ENCODE measurements around the gene CYP3A4.

DNA sequence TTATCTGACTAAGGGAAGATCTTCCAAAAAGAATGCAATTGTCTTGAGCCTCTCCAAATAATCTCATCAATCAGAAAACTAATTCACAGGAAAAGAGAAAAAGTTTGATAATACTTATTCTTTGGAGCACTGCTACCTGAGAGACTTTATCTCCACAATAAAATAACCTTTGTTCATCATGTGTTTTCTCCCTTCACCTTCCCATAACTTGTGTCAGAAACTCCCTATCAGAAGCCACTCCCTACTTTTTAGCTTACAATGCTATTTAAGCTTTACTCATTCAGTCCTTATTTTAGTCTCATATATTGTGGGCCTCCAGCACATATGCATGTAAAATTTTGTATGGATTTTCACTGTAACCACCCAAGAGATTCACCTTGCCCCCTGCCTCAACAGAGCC, 44.8 kb upstream of the CYP3A4 start:
- TF ChIP-seq, protein P1, sequence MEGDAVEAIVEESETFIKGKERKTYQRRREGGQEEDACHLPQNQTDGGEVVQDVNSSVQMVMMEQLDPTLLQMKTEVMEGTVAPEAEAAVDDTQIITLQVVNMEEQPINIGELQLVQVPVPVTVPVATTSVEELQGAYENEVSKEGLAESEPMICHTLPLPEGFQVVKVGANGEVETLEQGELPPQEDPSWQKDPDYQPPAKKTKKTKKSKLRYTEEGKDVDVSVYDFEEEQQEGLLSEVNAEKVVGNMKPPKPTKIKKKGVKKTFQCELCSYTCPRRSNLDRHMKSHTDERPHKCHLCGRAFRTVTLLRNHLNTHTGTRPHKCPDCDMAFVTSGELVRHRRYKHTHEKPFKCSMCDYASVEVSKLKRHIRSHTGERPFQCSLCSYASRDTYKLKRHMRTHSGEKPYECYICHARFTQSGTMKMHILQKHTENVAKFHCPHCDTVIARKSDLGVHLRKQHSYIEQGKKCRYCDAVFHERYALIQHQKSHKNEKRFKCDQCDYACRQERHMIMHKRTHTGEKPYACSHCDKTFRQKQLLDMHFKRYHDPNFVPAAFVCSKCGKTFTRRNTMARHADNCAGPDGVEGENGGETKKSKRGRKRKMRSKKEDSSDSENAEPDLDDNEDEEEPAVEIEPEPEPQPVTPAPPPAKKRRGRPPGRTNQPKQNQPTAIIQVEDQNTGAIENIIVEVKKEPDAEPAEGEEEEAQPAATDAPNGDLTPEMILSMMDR (IDR thresholded peaks at IDR 0.05): no peak
- TF ChIP-seq POLR2A (IDR thresholded peaks at IDR 0.05) (no peak), EP300 (IDR thresholded peaks at IDR 0.05) (no peak)

Measured in tibial nerve (tissue), 4 donors.